ENCODE results near the gene MAPKAPK2. TPM values are rescaled to one million over a fixed set of nuclear protein-coding genes. Genes with fewer than 3 reads are reported as not detected.

Gene MAPKAPK2
- total RNA-seq, 1 experiment from 2014 or later = 96.8 TPM

DNA sequence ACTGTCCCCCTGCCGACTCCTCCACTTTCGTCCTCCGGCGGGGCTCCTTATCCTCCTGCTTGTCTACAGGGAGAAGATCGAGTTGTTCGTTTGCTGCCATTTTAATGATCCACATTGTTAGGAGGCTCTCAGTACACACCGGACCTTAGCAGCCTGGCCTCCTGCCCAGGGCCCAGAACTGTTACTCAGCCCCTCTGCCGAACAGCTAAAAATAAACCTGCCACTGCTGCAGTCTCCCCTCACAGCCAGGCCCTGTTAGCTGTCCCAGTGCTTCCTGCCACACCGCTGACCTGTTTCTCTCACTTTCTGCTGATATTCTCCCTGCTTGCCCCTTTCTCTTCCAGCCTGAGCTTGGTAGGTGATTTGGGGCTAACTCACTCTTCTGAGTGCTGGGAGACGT is 8.3 kb downstream of the MAPKAPK2 start:
- intact Hi-C loops (cut with micrococcal nuclease; ENCODE audit: unreplicated experiment) = no loop called here
- H3K4me3 ChIP-seq (ENCODE audit: low read depth, low read length) = no peak overlapping the region
- no peaks in the 10 kb centered on the region; the same call in 1 of the 2 replicates for H3K36me3 ChIP-seq (ENCODE audit: control insufficient read depth, insufficient read depth, low read length)
- DNase-seq = no peak
- no peaks in the 10 kb centered on the region for H3K9me3 ChIP-seq
- POLR2A ChIA-PET = no interaction called here
- H3K36me3 Mint-ChIP-seq (ENCODE audit: insufficient read depth, unreplicated experiment) = peaks cover 28% of the 10 kb centered on the region
- CTCF ChIA-PET = no interaction called here
- TF ChIP-seq, protein P1, sequence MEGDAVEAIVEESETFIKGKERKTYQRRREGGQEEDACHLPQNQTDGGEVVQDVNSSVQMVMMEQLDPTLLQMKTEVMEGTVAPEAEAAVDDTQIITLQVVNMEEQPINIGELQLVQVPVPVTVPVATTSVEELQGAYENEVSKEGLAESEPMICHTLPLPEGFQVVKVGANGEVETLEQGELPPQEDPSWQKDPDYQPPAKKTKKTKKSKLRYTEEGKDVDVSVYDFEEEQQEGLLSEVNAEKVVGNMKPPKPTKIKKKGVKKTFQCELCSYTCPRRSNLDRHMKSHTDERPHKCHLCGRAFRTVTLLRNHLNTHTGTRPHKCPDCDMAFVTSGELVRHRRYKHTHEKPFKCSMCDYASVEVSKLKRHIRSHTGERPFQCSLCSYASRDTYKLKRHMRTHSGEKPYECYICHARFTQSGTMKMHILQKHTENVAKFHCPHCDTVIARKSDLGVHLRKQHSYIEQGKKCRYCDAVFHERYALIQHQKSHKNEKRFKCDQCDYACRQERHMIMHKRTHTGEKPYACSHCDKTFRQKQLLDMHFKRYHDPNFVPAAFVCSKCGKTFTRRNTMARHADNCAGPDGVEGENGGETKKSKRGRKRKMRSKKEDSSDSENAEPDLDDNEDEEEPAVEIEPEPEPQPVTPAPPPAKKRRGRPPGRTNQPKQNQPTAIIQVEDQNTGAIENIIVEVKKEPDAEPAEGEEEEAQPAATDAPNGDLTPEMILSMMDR (IDR thresholded peaks at IDR 0.05; ENCODE audit: insufficient read depth in 1 of 2, low read depth in 1 of 2, low read length in 1 of 2, severe bottlenecking in 1 of 2, unreplicated experiment in 1 of 2) = no peak
- no peaks in the 10 kb centered on the region for H3K9me3 Mint-ChIP-seq (ENCODE audit: unreplicated experiment)
- H3K27ac Mint-ChIP-seq (ENCODE audit: unreplicated experiment) = peak overlapping the region; percentile 75
- no peaks in the 10 kb centered on the region for H3K27me3 Mint-ChIP-seq (ENCODE audit: insufficient read depth, unreplicated experiment)
- peaks cover 69% of the 10 kb centered on the region for H3K4me1 Mint-ChIP-seq (ENCODE audit: low read depth, unreplicated experiment)
- peaks cover 70% of the 10 kb centered on the region for H3K4me1 ChIP-seq
- H3K4me3 Mint-ChIP-seq (ENCODE audit: unreplicated experiment) = no peak overlapping the region
- H3K27me3 ChIP-seq (replicated peaks; ENCODE audit: control insufficient read depth, insufficient read depth, low read length) = no peaks in the 10 kb centered on the region
- BruUV-seq (replicated peaks) = no TSS peak

DNA sequence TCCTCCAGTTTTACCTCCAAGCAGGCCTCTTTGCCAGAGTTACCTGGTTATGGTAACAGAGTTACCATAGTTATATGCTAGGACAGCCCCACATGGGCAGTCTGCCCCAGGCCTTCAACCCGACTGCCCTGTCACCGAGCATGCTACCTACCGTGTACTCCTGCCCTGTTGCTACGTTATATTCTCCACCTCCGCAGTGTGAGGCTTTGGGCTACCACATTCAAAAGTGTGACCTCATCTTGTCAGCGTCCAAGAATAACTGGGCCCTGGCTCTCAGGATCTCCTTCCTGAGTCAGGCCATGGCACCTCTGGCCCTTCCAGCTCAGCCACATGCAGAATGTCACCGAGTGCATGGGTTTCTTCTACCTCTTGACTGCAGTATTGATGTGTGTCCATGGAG is 8.9 kb downstream of the MAPKAPK2 start:
- Mint-ChIP-seq H3K27ac (ENCODE audit: unreplicated experiment) (peak overlapping the region; percentile 75), H3K4me3 (ENCODE audit: unreplicated experiment) (peak overlapping the region; percentile 35), H3K27me3 (ENCODE audit: insufficient read depth, unreplicated experiment) (no peaks in the 10 kb centered on the region), H3K4me1 (ENCODE audit: low read depth, unreplicated experiment) (peaks cover 66% of the 10 kb centered on the region), H3K9me3 (ENCODE audit: unreplicated experiment) (no peaks in the 10 kb centered on the region), H3K36me3 (ENCODE audit: insufficient read depth, unreplicated experiment) (peaks cover 30% of the 10 kb centered on the region)
- ChIA-PET CTCF (interaction anchor here (0.9 to 1.4 kb wide), 3 partner anchors 14 to 37 kb away, joined by 3 to 6 read pairs (median 4); no protein-coding TSS in a partner anchor), POLR2A (interaction anchor here (0.9 kb wide), 1 partner anchor 21 kb away, joined by 3 read pairs; no protein-coding TSS in a partner anchor)
- no peaks in the 10 kb centered on the region for H3K9me3 ChIP-seq
- H3K27me3 ChIP-seq (replicated peaks; ENCODE audit: control insufficient read depth, insufficient read depth, low read length) = no peaks in the 10 kb centered on the region
- intact Hi-C loops (cut with micrococcal nuclease; ENCODE audit: unreplicated experiment) = no loop called here
- TF ChIP-seq, protein P1 (IDR thresholded peaks at IDR 0.05; ENCODE audit: insufficient read depth in 1 of 2, low read depth in 1 of 2, low read length in 1 of 2, severe bottlenecking in 1 of 2, unreplicated experiment in 1 of 2) = no peak
- H3K36me3 ChIP-seq (ENCODE audit: control insufficient read depth, insufficient read depth, low read length) = no peaks in the 10 kb centered on the region; the same call in 1 of the 2 replicates
- no peak overlapping the region for H3K4me3 ChIP-seq (ENCODE audit: low read depth, low read length)
- H3K4me1 ChIP-seq = peaks cover 64% of the 10 kb centered on the region
- no TSS peak for BruUV-seq (replicated peaks)
- DNase-seq = no peak

DNA sequence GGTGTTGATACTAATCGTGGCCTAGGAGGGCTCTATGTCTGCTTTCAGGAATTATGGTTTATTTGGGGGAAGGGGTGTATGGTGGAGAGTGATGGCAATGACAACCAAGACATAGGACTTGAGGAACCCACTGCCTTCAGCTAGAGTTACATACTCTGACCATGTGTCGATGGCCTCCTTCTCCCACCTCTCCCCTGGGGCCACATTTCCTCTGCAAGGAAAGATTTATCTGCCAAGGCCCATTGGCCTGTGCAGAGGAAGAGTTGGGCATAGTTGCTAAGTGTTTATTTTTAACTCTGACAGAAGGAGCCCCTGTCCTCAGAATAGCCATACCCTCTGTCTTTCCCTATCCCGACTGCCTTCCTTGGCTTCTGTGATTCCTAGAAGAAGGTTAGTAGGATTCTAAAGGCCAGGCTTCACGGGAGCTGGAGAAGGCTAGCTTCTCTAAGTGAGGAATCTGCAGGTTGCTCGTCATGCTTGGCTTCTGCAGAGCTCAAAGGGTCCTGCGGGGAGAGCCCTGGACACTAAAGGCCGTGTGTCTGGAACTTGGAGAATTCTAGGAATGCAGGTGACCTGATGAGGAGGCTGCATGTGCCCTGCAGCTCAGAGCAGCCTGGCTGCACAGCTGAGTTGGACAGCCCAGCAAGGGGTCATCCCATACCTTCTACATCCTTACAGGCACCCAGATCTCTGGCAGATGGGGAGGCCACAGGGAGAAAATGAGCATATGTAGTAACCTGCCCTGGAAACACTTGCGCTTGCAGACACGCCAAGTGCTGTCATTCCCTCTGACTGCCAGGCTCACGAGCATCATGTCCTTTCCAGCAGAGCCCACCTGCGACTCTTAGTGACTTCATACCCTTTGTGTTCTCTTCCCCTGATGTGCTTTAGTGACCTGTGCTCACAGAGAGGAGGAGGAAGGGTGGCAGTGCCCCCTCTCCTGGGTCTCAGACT is 9.7 kb downstream of the MAPKAPK2 start:
- peaks cover 30% of the 10 kb centered on the region for H3K36me3 Mint-ChIP-seq (ENCODE audit: insufficient read depth, unreplicated experiment)
- CTCF ChIA-PET = interaction anchor here (0.9 to 1.4 kb wide), 6 partner anchors 13 to 82 kb away, joined by 3 to 9 read pairs (median 6); no protein-coding TSS in a partner anchor
- Histone ChIP-seq H3K27me3 (replicated peaks; ENCODE audit: control insufficient read depth, insufficient read depth, low read length) (no peaks in the 10 kb centered on the region), H3K4me3 (ENCODE audit: low read depth, low read length) (no peak overlapping the region), H3K9me3 (no peaks in the 10 kb centered on the region), H3K36me3 (ENCODE audit: control insufficient read depth, insufficient read depth, low read length) (no peaks in the 10 kb centered on the region; the same call in 1 of the 2 replicates), H3K4me1 (peaks cover 56% of the 10 kb centered on the region)
- peaks cover 59% of the 10 kb centered on the region for H3K4me1 Mint-ChIP-seq (ENCODE audit: low read depth, unreplicated experiment)
- no TSS peak for BruUV-seq (replicated peaks)
- H3K27me3 Mint-ChIP-seq (ENCODE audit: insufficient read depth, unreplicated experiment) = no peaks in the 10 kb centered on the region
- peak; percentile 70 to 85 for DNase-seq
- peak overlapping the region; percentile 35 for H3K4me3 Mint-ChIP-seq (ENCODE audit: unreplicated experiment)
- POLR2A ChIA-PET = interaction anchor here (0.9 to 1.3 kb wide), 2 partner anchors 10 to 20 kb away, joined by 3 to 5 read pairs; no protein-coding TSS in a partner anchor
- TF ChIP-seq, protein P1 (IDR thresholded peaks at IDR 0.05; ENCODE audit: insufficient read depth in 1 of 2, low read depth in 1 of 2, low read length in 1 of 2, severe bottlenecking in 1 of 2, unreplicated experiment in 1 of 2) = no peak
- no peaks in the 10 kb centered on the region for H3K9me3 Mint-ChIP-seq (ENCODE audit: unreplicated experiment)
- H3K27ac Mint-ChIP-seq (ENCODE audit: unreplicated experiment) = peak overlapping the region; percentile 75
- intact Hi-C loops (cut with micrococcal nuclease; ENCODE audit: unreplicated experiment) = no loop called here
